ENCODE data around the gene SPACA5. TPM values are rescaled to one million over a fixed set of nuclear protein-coding genes. Genes with fewer than 3 reads are reported as not detected.

SPACA5 gene
- total RNA-seq = not detected in 2 replicates

GRCh38 chrX:48006688-48007087 is at the start of gene SPACA5:
SPACA5 (plus strand) TSS chrX:48006988; CDS start chrX:48007803, 815 bp downstream.

GRCh38 chrX:48003758-48004457 is 2.9 kb upstream of the SPACA5 start, which contains the start of gene ZNF182:
ZNF182 (minus strand) TSS chrX:48003989; CDS start chrX:48002609, 1,380 bp downstream.

Other genes starting within 250 kb of the SPACA5 start
- gene ZNF81, start 170.1 kb upstream of the SPACA5 start, total RNA-seq = 4.0 and 5.0 TPM in 2 replicates
- 1.6 and 4.8 TPM in 2 replicates for gene ZNF182, start 3.0 kb upstream of the SPACA5 start, total RNA-seq
- 0.78 and 2.5 TPM in 2 replicates for gene ZNF630, start 64.7 kb downstream of the SPACA5 start, total RNA-seq
- not detected in 2 replicates for gene SPACA5B, start 123.6 kb downstream of the SPACA5 start, total RNA-seq
- not detected in 2 replicates for gene SSX5, start 189.8 kb downstream of the SPACA5 start, total RNA-seq
- gene SSX1, start 248.4 kb downstream of the SPACA5 start, total RNA-seq = not detected in 2 replicates

Measured in epithelial cell of alveolus of lung (primary cell).